ENCODE data around the gene ZDHHC21.

- TF ChIP-seq CTCF (IDR thresholded peaks at IDR 0.05) (no peak), POLR2A (IDR thresholded peaks at IDR 0.05) (no peak)
Observed at GRCh38 chr9:14686168-14686567, 7.1 kb downstream of the ZDHHC21 start.

Measured in testis (tissue), 2 donors.